K562 (cell line): Measurements from ENCODE around the gene PRR9. TPM values are rescaled to one million over a fixed set of nuclear protein-coding genes. Genes with fewer than 3 reads are reported as not detected.

Experiments used
- ATAC-seq: fragments of 200-7000 bp; cut with Tn5 transposase; 3 replicates; pipeline ENCODE4 v1.9.1; 2020; ENCODE audit warnings: moderate library complexity
- BruUV-seq: library from RNA; stranded (reverse); fragments of 400-500 nt; replicated peaks from 2 replicates; lab custom pipeline; 2021; lab: Mats Ljungman, UMichigan
- CTCF ChIA-PET: fragments of 300-600 bp; formaldehyde crosslinking; extraction: SDS; loops from one replicate; lab custom pipeline; 2021; ENCODE audit warnings: low intra/inter-chr PET ratio; lab: Yijun Ruan, JAX
- POLR2A ChIA-PET: fragments of 300-600, 350-650 bp; sonication (Branson Sonifier 250); formaldehyde crosslinking; extraction: SDS; loops from one replicate; lab custom pipeline; 2021; ENCODE audit warnings: antibody characterized with exemption, inconsistent platforms; lab: Yijun Ruan, JAX
- DNase-seq, 4 experiments: peaks; one replicate each; pipeline versions ENCODE4 v3.0.0 to v3.0.0-alpha.2; 2011 to 2018; ENCODE audit warnings: low spot score in 3 of 4, mixed read lengths in 3 of 4; ENCODE audit errors: extremely low read depth in 1 of 4
- FAIRE-seq: peaks from 2 replicates; lab custom pipeline; 2011; peaks lifted over from hg19 to GRCh38; lab: Jason Lieb, UNC
- H2AFZ ChIP-seq: 2 replicates; pipeline ENCODE4 v1.6.0; 2011; ENCODE audit warnings: low read depth, low read length, control low read depth, inconsistent platforms
- H3K27ac ChIP-seq: fragments of 200-600 bp; 3 replicates; pipeline ENCODE4 v1.8.0; 2011; ENCODE audit warnings: low read depth, mild to moderate bottlenecking, control low read depth, inconsistent platforms, low read length, moderate library complexity, mixed read lengths; ENCODE audit errors: extremely low read depth
- H3K27me3 ChIP-seq, 2 experiments: fragments of 300-600 bp in 1 of 2; 2 replicates in 1 of 2; 3 replicates in 1 of 2; pipeline versions ENCODE4 v1.6.0 to v1.8.0; 2011; ENCODE audit warnings: inconsistent platforms in 2 of 2, low read length in 2 of 2, mild to moderate bottlenecking in 1 of 2, mixed read lengths in 1 of 2, moderate library complexity in 1 of 2; ENCODE audit not compliant: control insufficient read depth in 2 of 2, insufficient read depth in 2 of 2
- H3K36me3 ChIP-seq: fragments of 300-600 bp; 3 replicates; pipeline ENCODE4 v1.8.0; 2011; ENCODE audit warnings: mild to moderate bottlenecking, low read length, inconsistent platforms; ENCODE audit not compliant: control insufficient read depth, insufficient read depth
- H3K4me1 ChIP-seq, 2 experiments: fragments of 200-600 bp in 1 of 2; replicated peaks in 1 of 2; 2 replicates in 1 of 2; 3 replicates in 1 of 2; pipeline versions ENCODE4 v1.5.1 to v1.8.0; 2011; ENCODE audit warnings: inconsistent platforms in 2 of 2, low read length in 2 of 2, mild to moderate bottlenecking in 1 of 2, mixed read lengths in 1 of 2, moderate library complexity in 1 of 2; ENCODE audit not compliant: control insufficient read depth in 2 of 2, insufficient read depth in 2 of 2
- H3K4me2 ChIP-seq: 2 replicates; pipeline ENCODE4 v1.6.1; 2011; ENCODE audit warnings: low read length, control low read depth, inconsistent platforms, mixed read lengths; ENCODE audit not compliant: insufficient read depth
- H3K4me3 ChIP-seq: fragments of 200-600 bp; sonication (generic), shearing (Covaris generic); 2 replicates; pipeline ENCODE4 v1.5.1; 2016; ENCODE audit warnings: control low read depth, inconsistent platforms
- H3K79me2 ChIP-seq: fragments of 200-600 bp; 3 replicates; pipeline ENCODE4 v1.8.0; 2011; ENCODE audit warnings: low read length, inconsistent platforms; ENCODE audit not compliant: control insufficient read depth, insufficient read depth
- H3K9ac ChIP-seq, 2 experiments: 2 replicates each; pipeline versions ENCODE4 v1.6.0 to v1.6.1; 2011; ENCODE audit warnings: low read depth in 2 of 2, low read length in 2 of 2, control low read depth in 1 of 2, inconsistent platforms in 1 of 2, mild to moderate bottlenecking in 1 of 2, mixed read lengths in 1 of 2; ENCODE audit not compliant: insufficient read depth in 1 of 2
- H3K9me1 ChIP-seq: one replicate; pipeline ENCODE4 v1.6.0; 2011; ENCODE audit warnings: inconsistent platforms, mild to moderate bottlenecking, low read length, moderate library complexity; ENCODE audit not compliant: control insufficient read depth, insufficient read depth
- H3K9me3 ChIP-seq: replicated peaks from 2 replicates; pipeline ENCODE4 v1.5.1; 2011; ENCODE audit warnings: low read depth, low read length, inconsistent platforms; ENCODE audit not compliant: control insufficient read depth, insufficient read depth
- H4K20me1 ChIP-seq: replicated peaks from 2 replicates; pipeline ENCODE4 v1.6.1; 2011; ENCODE audit warnings: low read length, inconsistent platforms, mixed read lengths; ENCODE audit not compliant: control insufficient read depth, insufficient read depth
- CHAMP1 ChIP-seq: fragments of 450-650 bp; IDR thresholded peaks from 2 replicates; pipeline ENCODE4 v1.6.1; 2016; ENCODE audit warnings: mild to moderate bottlenecking
- FOSL1 ChIP-seq: fragments of 200-800 bp; sonication (Bioruptor generic); conservative IDR thresholded peaks from 2 replicates; pipeline ENCODE4 v1.6.1; 2016; ENCODE audit warnings: missing genetic modification characterization, missing compliant biosample characterization
- MED1 ChIP-seq: sonication (generic); formaldehyde crosslinking; IDR thresholded peaks from 2 replicates; pipeline ENCODE4 v1.8.1; 2023; ENCODE audit warnings: missing genetic modification reagents, borderline replicate concordance
- NBN ChIP-seq: fragments of 450-650 bp; IDR thresholded peaks from 2 replicates; pipeline ENCODE4 v1.6.1; 2016; ENCODE audit warnings: low read depth, mild to moderate bottlenecking
- SMAD1 ChIP-seq: fragments of 150-350 bp; IDR thresholded peaks from 2 replicates; pipeline ENCODE4 v1.6.1; 2014; ENCODE audit warnings: low read length, low read depth; ENCODE audit not compliant: partially characterized antibody
- SMAD2 ChIP-seq: fragments of 150-350 bp; IDR thresholded peaks from 2 replicates; pipeline ENCODE4 v1.6.1; 2014; ENCODE audit warnings: low read depth, mild to moderate bottlenecking, low read length
- TCF7 ChIP-seq: sonication (generic); IDR thresholded peaks from 2 replicates; pipeline ENCODE4 v1.6.1; 2016; ENCODE audit warnings: antibody characterized with exemption, borderline replicate concordance
- ZEB2 ChIP-seq: fragments of 450-650 bp; IDR thresholded peaks from 2 replicates; pipeline ENCODE4 v1.6.1; 2016
- ZNF384 ChIP-seq: IDR thresholded peaks from 2 replicates; pipeline ENCODE4 v1.6.1; 2012; ENCODE audit warnings: low read depth, low read length, improper control_type of control experiment
- ZNF449 ChIP-seq: fragments of 250-450 bp; sonication (Bioruptor Pico); IDR thresholded peaks from 2 replicates; pipeline ENCODE4 v1.8.0; 2022; ENCODE audit warnings: moderate library complexity, mild to moderate bottlenecking, inconsistent platforms
- in situ Hi-C: fragments of 300-500 bp; cut with MboI; formaldehyde crosslinking; loops from 4 replicates; pipeline ENCODE4 v1.15.0; 2018; ENCODE audit warnings: inconsistent platforms, mixed read lengths
- intact Hi-C: fragments of 100-400 bp; cut with micrococcal nuclease; formaldehyde crosslinking; loops from 2 replicates; pipeline ENCODE4 v1.14.2; 2022
- polyA plus RNA-seq, 8 experiments: library from polyadenylated mRNA; depleted of rRNA in 4 of 8; stranded (reverse) in 5 of 8; unstranded in 3 of 8; fragments of >200 nt; fragmentation: Nextera tagmentation in 2 of 8; fragmentation: Illumina TruSeq in 1 of 8; extraction: Ambion mirVana in 2 of 8; extraction: Trizol in 1 of 8; gene quantifications; 2 replicates each; pipeline versions ENCODE4 v1.2.1 to v1.2.3, GENCODE V29; 2011 to 2014; ENCODE audit warnings: inconsistent platforms in 1 of 8, missing spikeins in 1 of 8
- total RNA-seq, 7 experiments: library from RNA; depleted of rRNA in 6 of 7; stranded (reverse); fragments of >200 nt in 6 of 7; fragmentation: Illumina TruSeq in 2 of 7; extraction: Trizol in 2 of 7; gene quantifications; 2 replicates each; pipeline versions ENCODE4 v1.2.1 to v1.2.3, GENCODE V29; 2011 to 2021; ENCODE audit warnings: low replicate concordance in 1 of 7

Gene PRR9
- total and polyA plus RNA-seq, 9 of the 15 experiments (the other 6 are each of a cell fraction or from before 2014, with no cell fraction given), result 0.14 to 1.4 (median 0.24) TPM; not detected in 1

- intact Hi-C loops, result no loop called here
- H3K79me2 ChIP-seq, result no peaks in the 10 kb centered on the region
- no TSS peak for BruUV-seq
- H3K36me3 ChIP-seq, result no peaks in the 10 kb centered on the region
- no peak overlapping the region for H3K4me2 ChIP-seq
- CTCF ChIA-PET, result no interaction called here
- no peak overlapping the region for H3K4me3 ChIP-seq
- no peak for ATAC-seq
- no peak overlapping the region for H2AFZ ChIP-seq
- DNase-seq, result no peak
- H3K9me3 ChIP-seq, result no peaks in the 10 kb centered on the region
- H3K4me1 ChIP-seq, result no peaks in the 10 kb centered on the region
- TF ChIP-seq FOSL1 (tag), result no peak
- TF ChIP-seq ZEB2, result no peak
- TF ChIP-seq ZNF384, result no peak
- no peak for TF ChIP-seq SMAD2
- TF ChIP-seq MED1, result no peak
- no peak for TF ChIP-seq SMAD1
- TF ChIP-seq NBN, result no peak
- no peak for TF ChIP-seq TCF7
- TF ChIP-seq CHAMP1, result no peak
- TF ChIP-seq ZNF449 (CRISPR knock-in tag), result no peak
- in situ Hi-C loops, result loop anchor here (25.0 kb wide), 1 partner anchor 217 kb away; the partner anchor contains the start of gene SPRR4
- peaks cover 3 to 5% of the 10 kb centered on the region in 2 experiments; a peak in 1 of 5 replicates for H3K27me3 ChIP-seq
- H3K9me1 ChIP-seq, result no peaks in the 10 kb centered on the region
- no peak overlapping the region for H3K9ac ChIP-seq
- peak; percentile 15 for FAIRE-seq
- H4K20me1 ChIP-seq, result no peaks in the 10 kb centered on the region
- POLR2A ChIA-PET, result no interaction called here
- H3K27ac ChIP-seq, result no peak overlapping the region
Observed at GRCh38 chr1:153178922-153179321, 38.5 kb upstream of the PRR9 start.
